Activated CD8-positive, alpha-beta memory T cell treated with anti-CD3 and anti-CD28 coated beads for 4 hours (primary cell): ENCODE results near the gene HTR4.
"Not testable (repeated sequence)": the region's sequence is repeated elsewhere in the genome, so short reads cannot be mapped to it uniquely, and the experiment has no call there.

Source experiments
- DNase-seq, 2 donors: peaks; one replicate each; pipeline ENCODE4 v3.0.0-alpha.2; 2020; ENCODE audit warnings: low read depth in 2 of 2

HTR4 gene, protein sequence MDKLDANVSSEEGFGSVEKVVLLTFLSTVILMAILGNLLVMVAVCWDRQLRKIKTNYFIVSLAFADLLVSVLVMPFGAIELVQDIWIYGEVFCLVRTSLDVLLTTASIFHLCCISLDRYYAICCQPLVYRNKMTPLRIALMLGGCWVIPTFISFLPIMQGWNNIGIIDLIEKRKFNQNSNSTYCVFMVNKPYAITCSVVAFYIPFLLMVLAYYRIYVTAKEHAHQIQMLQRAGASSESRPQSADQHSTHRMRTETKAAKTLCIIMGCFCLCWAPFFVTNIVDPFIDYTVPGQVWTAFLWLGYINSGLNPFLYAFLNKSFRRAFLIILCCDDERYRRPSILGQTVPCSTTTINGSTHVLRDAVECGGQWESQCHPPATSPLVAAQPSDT

DNA sequence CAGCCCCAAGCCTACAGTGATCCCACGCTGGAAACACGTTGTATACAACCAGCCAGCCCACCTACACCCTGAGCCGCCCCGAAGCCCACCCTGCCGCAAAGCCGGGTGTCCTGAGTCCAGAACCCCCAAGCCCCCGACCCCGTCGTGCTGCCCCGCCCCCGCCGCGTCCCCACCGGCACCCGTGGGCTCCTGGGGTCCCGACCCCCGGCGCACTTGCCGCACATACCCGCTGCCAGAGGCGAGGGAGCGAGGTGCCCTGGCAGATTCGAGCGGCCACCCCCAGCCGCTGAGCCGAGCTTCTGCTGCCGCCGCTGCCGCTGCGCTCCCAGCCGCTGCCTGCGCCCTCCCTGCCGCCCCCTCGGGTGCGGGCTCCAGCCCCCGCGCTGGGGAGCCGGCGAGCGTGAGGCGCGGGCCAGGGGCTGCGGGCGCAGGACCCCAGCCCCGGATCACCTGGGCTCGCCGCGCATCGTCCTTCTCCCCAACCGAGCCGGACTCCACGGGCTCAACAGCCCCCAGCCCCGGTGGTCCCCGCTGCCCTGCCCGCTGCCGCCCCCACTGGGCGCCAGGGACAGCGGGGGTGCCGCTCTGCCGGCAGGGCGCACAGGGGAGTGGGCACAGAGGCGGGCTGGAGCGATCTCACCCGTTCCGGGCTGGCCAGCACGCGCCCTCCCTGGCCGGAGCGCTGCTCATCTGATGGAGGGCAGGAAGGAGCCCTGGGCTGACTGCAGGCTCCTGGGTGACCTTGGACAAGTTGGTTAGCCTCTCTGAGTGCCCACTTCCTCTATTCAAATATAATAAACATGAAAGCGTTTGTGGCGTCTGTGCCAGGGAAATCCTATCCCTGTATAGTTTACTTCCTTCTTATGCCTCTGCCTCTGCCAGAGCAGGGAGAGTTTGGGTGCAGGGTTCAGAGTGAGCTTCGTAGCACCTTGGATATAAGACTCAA is at the start of gene HTR4:
Gene HTR4, minus strand, starts transcription at position 692 of the 946 bp plus-strand sequence. CDS start 17,513 bp downstream, outside the sequence.
- DNase-seq: no peak

DNA sequence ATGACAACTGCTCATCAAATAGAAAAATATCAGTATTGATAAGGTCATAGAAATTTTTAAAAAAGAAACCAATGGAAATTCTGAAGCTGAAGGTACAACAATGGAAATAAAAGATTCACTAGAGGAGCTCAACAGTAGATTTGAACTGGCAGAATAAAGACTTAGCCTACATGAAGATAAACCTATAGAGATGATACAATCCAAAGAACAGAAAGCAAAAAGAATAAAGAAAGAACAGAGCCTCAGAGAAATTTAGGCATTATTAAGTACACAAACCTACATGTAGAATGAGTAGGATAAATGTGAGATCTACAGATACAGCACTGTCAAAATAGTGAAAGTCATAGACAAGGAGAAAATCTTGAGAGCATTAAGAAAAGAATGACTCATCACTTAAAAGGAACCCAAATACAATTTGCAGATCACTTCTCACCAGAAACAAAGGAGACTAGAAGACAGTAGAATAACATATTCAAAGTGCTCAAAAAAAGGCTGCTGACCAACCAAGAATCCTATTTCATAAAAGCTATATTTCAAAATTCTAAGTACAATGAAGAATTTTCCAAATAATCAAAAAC is 47.8 kb upstream of the HTR4 start:
- no peak for DNase-seq

DNA sequence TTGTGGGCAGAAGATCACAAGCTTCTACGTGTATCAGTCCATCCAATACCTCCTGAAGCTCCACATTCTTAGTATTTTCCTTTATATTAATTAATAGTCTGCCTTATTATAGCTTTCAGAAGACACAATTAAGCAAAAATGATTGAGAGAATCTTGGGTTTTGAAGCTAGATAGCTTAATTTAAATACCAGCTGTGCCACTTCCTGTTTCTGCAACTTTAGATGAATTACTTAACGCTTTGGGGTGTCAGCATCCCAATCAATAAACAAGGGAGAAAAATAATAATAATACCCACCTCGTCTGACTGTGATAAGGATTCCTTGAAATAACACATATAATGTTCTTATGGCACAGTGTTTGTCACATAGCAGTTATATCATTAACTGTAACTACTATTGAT is 44.7 kb upstream of the HTR4 start:
- DNase-seq: no peak

DNA sequence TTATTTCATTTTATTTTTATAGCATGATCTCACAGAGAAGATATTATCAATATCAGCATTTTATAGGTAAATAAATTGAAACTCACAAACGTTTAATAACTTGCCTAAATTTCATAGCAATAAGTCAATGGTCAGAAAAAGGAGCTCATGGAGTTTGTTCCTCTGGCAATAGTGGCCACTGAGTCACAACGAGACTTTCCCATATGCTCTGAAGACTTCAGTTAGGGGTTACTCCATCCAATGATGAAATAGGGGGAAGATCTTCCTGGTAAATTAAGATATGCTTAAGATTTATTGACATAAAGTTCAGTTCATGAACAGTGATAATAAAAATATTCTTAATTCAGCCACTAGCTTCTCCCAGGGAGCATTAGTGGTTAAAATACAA is 43.5 kb upstream of the HTR4 start:
- no peak for DNase-seq

DNA sequence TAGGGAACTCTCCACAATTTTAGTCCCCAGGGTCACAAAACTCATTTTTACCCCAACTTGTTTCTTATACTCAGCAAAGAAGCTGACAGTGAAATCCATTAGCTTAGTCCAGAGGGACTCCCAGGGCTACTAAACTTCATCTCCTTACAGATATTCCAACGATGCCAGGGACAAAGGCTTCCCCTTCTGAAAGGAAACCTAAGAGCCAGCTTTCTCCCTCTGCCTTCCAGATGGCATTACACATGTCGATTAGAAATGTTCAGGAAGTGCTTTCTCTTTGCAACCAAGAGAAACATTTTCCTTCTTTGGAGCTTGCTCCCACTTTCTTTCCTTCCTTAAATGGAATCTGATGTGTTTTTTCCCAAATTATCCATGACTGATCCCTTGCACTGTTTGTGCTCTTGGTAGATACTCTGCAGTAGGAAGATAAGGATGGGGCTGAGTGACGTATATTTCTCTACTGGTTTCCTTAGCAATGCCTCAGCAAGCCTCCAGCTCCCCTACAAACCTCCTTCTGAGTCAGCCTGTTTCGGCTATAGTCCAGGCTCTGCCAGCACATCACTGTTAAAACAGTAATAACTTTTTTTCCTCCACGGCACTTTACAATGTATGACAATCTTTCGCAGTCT is 43.0 kb upstream of the HTR4 start:
- no peak for DNase-seq

DNA sequence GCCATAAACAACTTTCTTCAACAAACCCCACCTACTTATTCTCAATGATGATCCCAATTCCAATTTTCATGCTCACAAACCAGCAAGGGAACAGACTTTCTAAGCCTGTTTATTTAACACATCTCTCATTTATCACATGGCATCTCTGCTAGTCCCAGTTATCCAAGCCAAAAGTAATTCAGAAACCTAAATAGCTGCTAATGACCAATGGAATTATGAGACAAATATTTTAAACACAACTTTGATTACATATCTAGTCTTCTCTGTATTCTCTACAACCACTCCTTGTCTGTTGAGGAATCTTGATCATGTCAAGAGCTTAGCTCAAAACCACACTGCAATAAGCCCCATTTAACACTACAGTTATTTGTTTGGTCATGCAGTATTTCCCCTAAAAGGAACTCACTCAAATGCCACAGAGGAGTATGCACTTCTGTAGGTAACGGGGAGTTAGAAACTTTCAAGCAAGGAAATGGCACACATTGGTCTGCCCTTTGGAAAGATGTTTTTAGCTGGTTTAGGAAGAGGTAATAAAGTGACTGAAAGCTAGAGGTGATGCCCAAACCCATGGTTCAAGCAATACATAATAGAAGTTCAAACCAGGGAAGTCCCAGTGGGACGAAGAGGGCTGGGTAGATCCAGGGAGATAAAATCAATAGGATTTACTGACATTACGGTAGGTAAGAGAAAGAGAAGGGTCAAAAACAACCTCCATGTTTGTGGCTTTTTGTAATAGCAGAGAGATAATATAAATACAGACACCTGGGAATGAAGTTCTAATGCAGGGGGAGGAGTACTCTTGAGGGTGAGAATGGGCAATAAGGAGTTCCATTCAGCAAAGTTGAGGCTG is 42.1 kb upstream of the HTR4 start:
- no peak for DNase-seq

DNA sequence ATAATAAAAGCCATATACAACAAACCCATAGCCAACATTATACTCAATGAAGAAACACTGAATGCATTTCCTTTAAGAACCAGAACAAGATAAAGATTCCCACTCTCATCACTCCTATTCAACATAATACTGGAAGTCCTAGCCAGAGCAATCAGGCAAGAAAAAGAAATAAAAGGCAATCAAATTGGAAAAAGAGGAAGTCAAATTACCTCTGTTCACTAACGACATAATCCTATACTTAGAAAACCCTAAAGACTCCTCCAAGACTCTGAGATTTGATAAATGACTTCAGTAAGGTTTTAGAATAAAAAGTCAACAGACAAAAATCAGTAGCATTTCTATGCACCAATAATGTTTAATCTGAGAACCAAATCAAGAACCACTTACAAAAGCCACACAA is 36.6 kb upstream of the HTR4 start:
- DNase-seq: no peak

DNA sequence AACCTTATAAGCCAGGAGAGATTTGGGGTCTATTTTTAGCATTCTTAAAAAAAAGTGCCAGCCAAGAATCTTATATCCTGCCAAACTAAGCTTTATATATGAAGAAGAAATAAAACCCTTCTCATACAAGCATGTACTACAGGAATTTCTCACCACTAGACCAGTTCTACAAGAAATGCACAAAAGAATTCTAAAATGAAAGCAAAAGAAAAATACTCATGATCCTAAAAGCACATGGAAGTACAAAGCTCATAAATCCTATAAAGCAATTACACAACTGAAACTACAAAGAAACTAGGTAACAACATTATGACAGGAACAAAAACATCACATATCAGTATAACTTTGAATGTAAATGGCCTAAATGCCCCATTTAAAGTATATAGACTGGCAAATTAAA is 34.5 kb upstream of the HTR4 start:
- no peak for DNase-seq

DNA sequence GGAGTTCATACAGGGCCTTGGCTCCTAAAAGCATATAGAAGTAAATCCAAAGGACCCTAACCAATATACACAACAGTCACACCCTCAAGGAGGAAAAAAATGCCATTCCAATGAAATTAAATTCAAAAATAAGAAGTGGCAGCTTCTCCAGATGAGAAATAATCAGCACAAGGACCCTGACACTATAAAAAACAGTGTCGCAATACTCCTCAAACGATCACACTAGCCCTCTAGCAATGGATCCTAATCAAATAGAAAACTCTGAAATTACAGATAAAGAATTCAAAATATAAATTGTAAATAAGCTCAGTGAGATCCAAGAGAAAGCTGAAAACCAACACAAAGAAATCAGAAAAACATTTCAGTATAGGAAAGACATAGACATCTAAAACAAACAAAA is 33.5 kb upstream of the HTR4 start:
- no peak for DNase-seq

DNA sequence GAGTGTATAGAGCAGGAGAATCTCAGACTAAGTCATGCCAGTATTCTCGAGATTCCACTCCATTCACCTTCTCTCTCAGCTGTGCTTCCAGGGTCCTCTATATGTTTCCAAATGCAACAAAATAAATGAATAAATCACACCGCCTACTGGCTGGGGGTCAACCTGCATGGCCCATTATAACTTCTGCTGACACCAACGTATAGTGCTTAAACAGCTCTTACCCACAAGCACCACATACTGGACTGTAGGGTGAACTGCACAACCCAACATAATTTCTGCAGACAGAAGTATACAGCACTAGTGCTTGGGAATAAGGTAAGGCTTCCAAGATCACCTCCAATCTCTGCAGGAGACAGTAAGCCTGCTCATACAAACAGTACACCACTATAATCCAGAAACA is 33.1 kb upstream of the HTR4 start:
- no peak for DNase-seq

DNA sequence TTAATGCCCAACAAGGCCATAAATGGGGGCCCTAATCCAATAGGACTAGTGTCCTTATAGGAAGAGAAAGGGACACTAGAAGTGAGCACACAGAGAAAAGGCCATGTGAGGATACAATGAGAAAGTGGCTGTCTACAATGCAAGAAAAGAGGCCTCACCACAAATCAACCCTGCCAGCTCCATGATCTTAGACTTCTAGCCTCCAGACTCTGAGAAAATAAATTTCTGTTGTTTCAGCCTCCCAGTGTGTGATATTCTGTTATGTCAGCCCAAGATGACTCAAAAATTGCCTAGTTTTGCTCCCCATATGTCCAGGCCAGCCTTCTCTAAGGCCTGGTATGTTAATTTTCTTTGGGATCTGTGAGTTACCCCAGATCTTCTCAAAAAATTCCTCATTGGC is 32.3 kb upstream of the HTR4 start:
- DNase-seq: no peak

DNA sequence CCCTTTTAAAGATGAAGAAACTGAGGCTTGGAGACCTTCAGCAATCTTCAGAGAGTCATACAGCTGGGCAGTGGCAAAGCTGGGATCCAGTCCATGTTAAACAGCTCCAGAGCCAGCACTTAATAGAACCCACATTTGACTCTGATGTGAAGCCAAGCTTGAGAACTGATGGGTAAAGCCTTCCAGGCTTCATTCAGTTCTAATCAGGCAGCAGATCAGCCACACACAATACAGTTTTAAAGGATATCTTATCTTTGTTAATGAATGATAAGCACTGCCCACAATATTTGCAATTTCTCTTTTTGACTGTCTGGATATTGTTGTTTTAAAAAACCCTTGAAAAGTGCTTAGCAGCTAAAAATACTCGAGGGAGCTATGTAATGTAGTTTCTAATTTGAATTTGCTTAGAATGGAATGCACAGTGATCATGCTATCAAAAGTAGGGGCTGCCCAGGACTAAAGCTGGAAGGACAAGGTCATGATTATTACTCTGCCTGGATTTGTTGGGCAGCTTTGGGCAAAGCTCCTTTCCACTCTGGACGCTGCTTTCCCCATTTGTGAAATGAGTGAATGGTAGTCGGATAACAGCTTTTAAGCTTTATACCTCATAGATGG is 31.3 kb upstream of the HTR4 start:
- DNase-seq: no peak

DNA sequence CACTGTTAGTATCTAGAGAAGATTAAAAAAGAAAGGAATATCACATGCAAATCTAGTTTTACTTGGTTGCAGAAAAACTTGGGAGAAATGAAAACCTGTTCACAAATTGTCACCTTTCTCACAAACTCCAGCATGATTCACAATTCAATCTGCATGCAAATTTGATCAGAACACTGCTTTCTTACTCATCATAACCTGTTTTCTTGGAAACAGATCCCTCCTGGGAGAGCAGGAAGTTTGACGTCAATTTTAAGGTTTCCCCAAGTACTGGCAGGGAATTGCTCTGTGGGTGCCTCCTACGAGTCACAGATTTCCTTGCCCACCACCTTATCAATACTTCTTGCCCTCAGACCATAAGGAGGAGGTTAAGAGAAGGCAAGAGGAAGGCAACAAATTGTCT is 30.2 kb upstream of the HTR4 start:
- no peak for DNase-seq

DNA sequence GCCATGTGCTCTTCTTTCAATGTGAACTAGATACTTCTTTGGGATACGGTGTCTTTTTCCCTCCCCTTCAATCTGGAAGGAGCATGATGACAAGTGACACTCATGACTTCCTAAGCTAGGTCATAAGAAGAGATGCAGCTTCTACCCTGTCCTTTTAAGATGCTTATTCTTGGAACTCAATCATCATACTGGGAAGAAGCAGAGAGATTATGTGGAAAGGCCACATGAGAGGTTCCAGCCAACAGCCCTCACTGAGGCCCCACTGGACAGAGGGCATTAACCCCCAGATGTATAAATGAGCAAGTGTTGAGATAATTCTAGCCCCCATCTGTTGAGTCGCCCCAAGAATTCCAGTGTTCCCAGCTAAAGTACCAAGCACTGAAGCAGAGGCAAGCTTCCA is 29.3 kb upstream of the HTR4 start:
- DNase-seq: no peak

DNA sequence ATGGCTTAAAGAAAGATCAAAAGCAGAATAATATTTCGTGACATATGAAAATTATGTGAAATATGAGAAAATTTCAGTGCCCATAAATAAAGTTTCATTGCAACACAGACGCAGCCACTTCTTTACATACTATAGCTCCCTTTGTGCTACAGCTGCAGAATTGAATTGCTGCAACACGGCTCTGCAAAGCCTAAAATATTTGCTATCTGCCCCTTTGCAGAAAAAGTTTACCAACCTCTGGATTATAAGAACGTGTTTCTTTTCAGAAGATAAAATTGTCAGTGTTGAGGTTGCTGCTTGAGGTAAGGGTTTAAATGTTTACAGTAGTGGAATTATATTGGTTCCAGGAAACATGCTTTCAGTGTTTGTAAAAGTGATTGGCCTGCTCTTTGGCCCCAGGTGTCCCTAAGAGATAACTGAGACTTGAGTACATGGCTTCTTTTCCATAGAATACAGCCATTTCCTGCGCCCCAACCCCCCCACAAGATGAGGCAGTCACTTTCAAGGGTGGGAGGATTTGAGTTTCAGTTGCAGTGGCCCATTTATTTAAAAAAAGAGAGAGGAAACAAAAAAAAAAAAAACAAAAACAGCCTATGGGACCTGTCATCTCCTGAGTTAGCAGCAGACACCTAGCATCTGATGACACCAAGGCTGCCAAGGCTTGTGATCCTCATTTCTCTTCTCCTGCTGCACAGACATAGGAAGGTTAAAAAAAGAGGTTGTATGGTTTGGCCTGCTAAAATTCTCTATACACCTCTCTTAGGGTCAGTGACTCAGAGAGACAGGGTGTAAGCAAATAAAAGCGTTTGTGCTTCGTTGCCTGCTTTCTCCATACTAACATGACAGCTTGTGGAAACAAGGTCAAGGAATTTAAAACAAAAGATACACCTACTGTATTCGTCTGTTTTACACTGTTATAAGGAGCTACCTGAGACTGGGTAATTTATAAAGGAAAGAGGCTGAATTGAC is 28.0 kb upstream of the HTR4 start:
- no peak for DNase-seq

DNA sequence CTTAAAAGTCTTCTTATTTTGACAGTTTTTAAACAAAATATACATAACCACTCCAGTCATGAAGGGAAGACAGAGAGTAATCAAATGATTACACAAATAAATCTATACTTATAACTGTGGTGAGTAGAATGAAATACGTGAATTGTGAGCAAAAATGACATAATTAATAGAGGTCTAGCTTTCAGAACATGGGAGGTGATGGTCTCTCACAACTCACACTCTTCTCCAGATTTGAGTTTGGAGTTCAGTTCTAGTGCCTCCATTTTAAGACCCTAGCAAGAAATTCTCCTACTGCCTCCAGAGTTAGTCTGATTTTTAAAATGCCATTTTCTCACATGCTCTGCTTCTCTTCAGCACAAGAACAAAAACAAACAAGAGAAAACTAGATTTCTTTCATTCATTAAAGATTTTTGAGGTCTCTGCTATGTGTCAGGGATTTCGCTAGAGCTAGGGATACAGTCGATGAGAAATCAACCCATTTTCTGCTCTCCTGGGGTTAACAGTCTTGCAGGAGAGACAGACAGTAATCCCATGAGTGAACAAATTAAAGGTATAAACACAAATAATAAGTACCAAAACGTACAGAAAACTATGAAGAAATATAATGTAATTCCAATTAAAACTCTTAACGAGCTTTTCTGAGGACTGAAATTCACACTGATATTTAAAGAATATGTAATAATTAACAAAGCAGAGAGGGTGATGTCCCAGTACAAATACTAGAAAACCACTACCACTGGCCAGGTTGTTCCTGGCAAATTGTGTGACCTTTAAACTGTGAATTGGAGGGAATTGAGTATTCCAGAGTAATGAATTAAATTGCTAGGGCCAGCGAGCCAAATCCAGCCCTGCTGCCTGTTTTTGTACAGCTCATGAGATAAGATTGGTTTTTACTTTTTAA is 27.1 kb upstream of the HTR4 start:
- DNase-seq: no peak

DNA sequence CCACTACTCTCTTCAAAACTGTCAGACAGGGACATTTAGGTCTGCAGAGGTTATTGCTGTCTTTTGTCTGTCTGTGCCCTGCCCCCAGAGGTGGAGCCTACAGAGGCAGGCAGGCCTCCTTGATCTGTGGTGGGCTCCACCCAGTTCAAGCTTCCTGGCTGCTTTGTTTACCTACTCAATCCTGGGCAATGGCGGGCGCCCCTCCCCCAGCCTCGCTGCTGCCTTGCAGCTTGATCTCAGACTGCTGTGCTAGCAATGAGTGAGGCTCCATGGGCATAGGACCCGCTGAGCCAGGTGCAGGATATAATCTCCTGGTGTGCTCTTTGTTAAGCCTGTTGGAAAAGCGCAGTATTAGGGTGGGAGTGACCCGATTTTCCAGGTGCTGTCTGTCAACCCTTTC is 19.4 kb upstream of the HTR4 start:
- DNase-seq: not testable (repeated sequence)

DNA sequence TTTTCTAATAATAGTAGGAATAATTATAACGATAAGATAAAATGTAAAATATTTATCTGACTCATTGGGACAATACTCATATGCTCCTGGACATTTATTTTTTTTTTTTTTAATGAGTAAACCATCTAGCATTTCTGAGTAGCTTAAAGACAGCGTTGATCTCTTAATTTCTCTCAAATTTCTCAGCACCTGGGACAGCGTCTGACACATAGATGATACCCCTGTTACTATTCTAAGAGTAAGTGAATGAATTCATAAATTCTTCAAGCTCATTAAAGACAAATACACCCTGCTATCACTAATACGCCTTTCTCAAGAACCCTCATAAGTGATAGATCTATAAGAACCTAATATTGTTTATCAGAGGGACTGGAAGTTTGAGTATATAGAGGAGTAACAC is 12.0 kb upstream of the HTR4 start:
- no peak for DNase-seq

DNA sequence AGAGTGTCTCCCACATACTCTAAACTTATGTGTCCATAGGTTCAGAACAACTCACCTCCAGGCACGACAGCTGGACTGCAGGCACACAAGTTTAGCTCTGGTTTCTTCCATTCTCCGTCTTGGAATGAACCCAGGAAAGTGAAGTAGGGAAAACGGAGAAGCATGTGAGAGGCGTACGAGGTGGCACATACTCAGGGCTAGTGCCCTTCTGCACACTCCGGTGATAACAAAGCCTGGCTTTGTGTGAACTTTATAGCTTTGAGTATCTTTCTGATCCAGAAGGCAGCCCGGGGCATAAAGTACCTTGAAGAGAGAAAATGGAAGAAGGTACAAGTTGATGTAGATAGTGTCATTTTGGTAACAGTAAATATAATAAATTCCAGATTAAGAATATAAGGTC is 11.1 kb upstream of the HTR4 start:
- no peak for DNase-seq
